NCI-H128 (cell line): ENCODE results near the gene SLC4A2.
A peak's percentile ranks its signal among the peaks of the same experiment; 100 is the strongest.

Experiments used
- DNase-seq: peaks from one replicate; lab custom pipeline; 2025; ENCODE audit not compliant: unreplicated experiment; lab: John Stamatoyannopoulos, UW

SLC4A2 gene

DNA sequence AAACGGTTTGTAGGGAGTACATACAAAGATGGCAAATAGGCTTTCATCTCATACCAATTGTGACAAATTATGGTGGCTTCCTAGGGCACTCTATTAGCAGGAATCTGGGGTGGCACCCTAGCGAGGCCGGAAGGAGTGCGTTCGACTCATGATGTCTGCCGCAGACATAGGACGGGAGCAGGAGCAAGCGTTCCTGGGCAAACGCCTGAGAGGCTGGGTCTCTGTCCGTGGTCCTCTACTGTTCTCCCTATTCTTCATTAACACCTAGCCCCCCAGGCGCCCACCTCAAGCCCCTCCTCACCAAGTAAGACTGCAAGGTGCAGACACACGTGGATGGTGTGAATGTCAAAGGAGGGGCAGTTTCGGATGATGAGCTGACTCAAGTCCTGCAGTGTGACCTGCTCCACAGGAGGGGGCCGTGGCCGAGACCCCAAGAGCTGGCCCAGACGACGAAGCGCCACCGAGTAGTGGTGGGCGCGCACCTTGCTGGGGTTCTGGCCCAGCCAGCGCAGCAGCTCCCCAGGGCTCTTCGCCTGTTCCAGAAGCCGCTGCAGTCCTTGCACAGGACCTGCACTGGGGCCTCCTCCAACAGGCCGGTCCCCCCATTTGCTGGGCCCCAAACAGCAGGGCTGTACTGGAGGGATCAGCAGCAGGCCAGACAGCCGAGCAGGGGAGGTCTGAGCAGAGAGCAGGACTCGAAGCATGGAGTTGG lies 20.0 kb downstream of the SLC4A2 start:
- no peak for DNase-seq

DNA sequence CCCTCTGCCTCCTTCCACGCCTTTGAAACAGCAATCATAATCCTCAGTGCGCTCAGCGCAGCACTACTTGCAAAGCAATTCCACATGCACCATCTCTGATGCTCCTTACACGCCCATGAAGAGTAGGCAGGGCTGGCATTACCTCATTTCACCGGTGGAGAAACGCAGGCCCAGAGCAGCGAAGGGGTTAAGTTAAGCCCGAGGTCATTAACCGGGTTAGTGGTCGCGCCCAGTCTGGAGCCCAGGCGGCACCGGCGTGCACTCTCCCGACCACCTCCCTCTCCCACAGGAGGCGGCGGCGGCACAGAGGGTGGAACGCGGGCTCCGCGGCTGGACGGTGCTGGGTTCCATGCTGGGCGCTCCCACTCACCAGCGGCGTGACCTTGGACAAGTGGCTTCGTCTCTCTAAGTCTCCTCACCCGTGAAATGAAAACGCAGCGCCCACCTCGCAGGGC lies 20.7 kb downstream of the SLC4A2 start:
- no peak for DNase-seq

DNA sequence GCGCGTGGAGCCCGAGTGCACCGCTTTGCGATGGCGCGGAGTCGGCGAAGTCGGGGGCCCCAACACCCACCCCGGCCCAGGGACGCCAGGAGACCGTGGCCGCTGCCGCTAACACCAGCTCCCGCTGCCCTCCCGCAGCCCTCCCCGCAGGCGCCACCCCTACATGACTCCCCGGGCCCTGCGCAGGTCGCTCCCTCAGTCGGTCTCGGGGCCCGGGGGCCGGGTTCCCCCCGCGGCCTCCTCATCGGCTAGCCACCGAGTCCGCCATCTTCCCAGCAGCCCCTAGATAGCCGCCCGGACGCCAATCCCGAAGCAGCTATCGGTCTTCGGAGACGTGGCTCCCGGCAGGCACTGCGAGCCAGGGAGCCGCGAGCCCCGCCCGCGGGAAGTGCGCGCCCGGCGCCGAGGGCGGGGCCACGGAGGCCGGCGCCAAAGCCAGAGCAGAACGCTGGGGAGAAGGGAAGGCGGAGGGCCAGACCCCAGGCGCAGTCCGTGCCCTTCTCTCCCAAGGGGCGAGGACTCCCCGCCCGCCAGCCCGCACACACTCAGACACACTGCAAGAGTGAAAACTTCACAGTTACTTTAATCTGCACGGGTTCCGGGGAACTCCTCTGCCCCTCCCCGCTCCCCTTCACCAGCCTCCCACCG lies 21.3 kb downstream of the SLC4A2 start, which contains the start of gene FASTK:
TSS of gene FASTK (minus strand) at position 288 of the 648 bp plus-strand sequence. CDS start at position 245, 43 bp downstream.
- DNase-seq = peak; percentile 69

GRCh38 chr7:151081170-151082101 lies 22.0 kb downstream of the SLC4A2 start:
- DNase-seq = no peak

DNA sequence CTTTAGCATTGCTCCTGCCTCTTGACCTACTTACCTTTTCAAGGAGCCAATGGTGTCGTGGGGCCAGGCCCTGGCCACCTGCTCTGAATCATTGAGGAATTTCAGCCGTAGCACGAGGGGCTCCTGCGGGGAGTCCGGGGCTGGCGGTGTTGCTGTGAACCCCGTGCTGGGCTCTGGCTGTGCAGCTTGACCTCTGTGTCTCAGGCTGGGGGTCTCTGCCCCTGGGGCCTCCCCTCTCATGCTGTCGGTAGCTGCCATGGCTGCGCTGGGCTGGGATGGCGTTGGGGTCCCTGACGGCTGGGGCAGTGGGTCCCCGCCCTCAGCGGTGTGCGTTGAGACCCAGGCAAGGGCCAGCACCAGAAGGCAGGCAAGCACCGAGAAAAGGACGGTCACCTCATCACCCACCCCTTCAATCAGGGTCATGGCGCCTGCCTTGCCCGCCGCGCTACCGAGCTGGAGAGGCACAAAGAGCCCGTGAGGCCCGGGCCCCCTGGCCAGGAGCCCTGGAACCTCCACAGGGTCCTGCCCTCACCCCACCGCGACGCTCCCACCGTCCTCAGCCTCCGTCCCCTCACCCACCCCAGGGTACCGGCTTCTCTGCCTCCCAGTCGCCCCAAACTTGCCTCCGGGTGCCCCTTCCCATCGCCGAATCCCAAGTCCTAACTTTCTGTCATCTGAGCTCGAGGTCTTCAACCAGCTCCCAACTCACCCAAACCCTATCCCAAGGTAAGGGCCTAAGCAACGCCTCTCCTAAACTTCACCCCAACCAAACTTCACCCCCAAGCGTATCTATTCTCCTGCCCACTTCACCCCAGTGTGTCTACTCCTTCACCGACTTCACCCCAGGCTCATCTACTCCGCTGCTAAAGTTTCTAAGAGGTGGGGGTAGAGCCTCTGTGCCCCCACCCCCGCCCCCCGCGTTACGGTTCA lies 23.0 kb downstream of the SLC4A2 start:
- DNase-seq = no peak

DNA sequence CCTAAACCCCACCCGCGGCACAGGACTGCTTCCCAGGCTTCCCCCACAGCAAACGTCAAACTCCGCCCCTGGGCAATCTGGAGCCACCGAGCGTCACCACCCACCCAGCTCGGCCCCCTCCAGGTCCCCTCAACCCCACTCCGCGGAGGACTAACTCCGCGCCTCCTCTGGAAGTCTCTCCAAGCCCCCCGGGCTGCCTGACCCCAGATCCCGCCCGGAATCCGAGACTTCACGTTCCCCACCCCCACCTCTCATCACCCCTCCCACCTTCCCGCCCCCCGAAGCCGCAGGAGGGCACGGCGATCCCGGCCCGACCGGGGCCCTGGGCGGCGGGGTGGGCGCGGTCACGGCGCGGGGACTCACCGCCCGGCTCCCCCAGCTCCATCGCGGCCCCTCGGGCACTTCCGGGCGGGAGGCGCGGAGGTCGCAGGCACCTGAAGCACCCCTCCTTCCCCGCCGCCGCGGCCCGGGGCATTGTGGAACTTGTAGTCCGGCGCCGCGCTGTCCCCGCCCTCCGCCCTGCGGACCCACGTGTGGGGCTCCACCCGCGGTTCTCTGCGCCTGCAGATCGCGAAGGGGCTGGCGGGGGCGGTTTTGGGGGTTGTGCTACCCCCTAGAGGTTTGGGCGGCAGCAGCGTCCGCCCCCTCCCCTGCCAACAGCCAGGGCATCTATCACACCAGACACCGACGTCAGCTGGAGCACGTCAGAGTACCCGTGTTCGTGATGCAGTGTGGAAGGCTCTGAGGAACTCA lies 23.9 kb downstream of the SLC4A2 start, which contains the start of gene TMUB1:
TSS of gene TMUB1 (minus strand) at position 423 of the 753 bp plus-strand sequence. CDS start 930 bp downstream, outside the sequence.
- DNase-seq = peak; percentile 40

DNA sequence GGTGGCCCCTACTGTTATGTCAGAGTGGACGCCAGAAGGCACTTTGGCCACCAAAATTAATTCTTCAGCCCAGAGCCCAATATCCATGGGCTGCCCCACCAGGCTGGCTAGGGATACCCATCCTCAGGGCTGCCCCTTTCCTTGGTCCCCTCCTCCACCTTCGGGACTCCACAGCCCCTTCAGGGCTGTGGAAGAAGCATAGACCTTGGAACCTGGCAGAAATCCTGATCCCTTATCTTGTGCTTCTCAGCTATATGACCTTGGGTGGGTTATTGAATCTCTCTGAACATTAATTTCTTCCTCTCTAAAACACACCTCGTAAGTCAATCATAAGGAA lies 24.4 kb downstream of the SLC4A2 start:
- DNase-seq = no peak

- DNase-seq = no peak
Observed at GRCh38 chr7:151085329-151085690, 25.9 kb downstream of the SLC4A2 start.

GRCh38 chr7:151085691-151086620 lies 26.6 kb downstream of the SLC4A2 start, which contains the start of gene AGAP3:
AGAP3 (plus strand) TSS chr7:151086475; CDS start chr7:151086742, 267 bp downstream.
- peak; percentile 60 for DNase-seq

GRCh38 chr7:151086802-151087244 lies 27.4 kb downstream of the SLC4A2 start:
- DNase-seq = no peak

GRCh38 chr7:151087245-151088018 lies 28.0 kb downstream of the SLC4A2 start:
- DNase-seq = peak; percentile 15

DNA sequence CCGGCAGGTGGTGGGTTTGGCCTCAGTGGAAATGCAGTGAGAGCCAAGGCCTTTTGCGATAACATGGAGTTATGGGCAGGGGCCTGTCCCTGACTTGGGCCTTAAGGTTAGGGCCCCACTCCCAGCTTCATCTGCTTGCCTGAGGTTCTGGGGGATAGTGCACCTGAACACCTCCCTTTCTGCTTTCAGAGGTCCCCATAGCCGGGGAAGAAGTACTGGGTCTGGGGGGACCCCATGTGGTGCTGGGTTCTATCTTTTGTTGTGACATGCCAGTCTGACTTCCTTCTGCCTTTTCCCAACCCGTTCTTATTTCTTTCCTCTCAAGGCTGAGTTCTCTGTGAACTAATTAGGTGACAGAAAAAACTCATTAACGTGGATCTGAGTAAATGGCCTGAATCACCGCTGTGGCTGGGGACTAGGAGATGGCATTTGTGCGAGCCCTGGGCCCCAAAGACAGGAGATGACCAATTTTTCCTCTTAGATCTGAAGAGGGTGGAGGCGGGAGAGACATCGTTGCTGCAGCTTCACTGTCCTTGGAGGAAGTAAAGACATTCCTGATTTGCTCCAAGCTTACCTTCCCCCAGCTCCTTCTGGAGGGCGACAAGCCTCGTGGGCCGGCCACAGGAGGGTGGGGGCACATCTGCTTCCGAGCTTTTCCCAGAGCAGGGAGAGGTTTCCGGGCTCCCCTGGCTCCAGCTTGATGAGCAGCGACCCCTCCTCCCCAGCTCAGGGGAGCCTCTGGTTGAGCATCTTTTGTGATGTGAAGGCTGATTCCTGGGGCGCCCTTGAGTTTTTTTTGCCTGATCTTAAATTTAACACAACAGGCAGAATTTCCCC lies 28.8 kb downstream of the SLC4A2 start:
- DNase-seq = no peak

- no peak for DNase-seq
Observed at GRCh38 chr7:151088856-151089699, 29.7 kb downstream of the SLC4A2 start.

DNA sequence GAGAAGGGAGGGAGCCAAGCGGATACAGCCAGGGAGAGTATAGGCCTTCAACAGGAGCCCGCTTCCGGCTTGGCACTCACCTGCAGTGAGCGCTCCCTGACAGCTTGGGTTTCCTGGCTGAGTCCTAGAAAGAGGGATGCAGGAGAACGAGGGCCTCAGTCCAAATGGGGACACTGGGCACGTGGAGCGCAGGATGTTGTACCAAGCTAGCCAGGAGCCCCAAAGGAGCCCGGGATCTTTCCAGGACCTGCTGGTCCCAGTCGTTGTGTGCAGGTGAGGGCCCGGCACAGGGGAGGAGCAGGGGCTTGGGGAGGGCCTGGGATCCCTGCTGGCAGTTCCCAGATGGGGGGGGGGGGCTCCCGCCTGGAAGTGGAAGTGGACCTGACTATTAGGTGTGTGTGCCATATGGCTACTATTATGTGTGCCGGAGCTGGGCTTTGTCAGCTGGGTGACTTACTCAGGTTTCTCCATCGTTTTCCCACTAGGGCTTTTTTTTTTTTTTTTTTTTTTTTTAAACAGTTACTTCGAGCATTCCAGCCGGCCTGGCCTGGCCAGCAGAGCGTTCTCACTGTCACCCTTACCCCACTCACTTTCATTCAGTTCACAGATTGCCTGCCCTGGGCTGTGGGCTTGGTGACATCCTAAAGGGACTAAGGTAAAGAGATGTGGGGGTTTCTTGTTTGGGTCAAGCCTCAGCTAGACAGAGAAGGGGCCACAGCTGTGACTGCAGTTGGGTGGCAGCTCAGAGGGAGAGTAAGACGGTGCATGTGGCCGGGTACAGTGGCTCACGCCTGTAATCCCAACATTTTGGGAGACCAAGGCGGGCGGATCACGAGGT lies 30.7 kb downstream of the SLC4A2 start:
- DNase-seq = no peak

- no peak for DNase-seq
Observed at GRCh38 chr7:151091003-151091402, 31.6 kb downstream of the SLC4A2 start.
